ENCODE results near the gene TNFAIP2. TPM values are rescaled to one million over a fixed set of nuclear protein-coding genes. Genes with fewer than 3 reads are reported as not detected.
A peak's percentile ranks its signal among the peaks of the same experiment; 100 is the strongest.

Gene TNFAIP2
- total and polyA plus RNA-seq, 9 of the 15 experiments (the other 6 are each of a cell fraction or from before 2014, with no cell fraction given), result 22.6 to 68.6 (median 44.6) TPM

- H3K9me1 ChIP-seq (ENCODE audit: control insufficient read depth, insufficient read depth, low read length), result no peaks in the 10 kb centered on the region
- 10% methylated on average over 12 of the region's 24 CpGs for WGBS (ENCODE audit: insufficient coverage, low coverage, missing lambda C conversion rate)
- H3K27me3 ChIP-seq (ENCODE audit: control insufficient read depth in 2 of 2, insufficient read depth in 2 of 2, low read length in 2 of 2), result peaks cover 0 to 8% of the 10 kb centered on the region in 2 experiments; a peak in 2 of 5 replicates
- H3K79me2 ChIP-seq (ENCODE audit: control insufficient read depth, insufficient read depth, low read length), result no peaks in the 10 kb centered on the region
- BruUV-seq (replicated peaks), result no TSS peak
- intact Hi-C loops (cut with micrococcal nuclease) (no loop called here), in situ Hi-C loops (cut with MboI) (loop anchor here (10.0 kb wide), 1 partner anchor 449 kb away; no protein-coding TSS in a partner anchor)
- H3K4me2 ChIP-seq (ENCODE audit: insufficient read depth, low read length), result no peak overlapping the region
- no peak for FAIRE-seq
- H3K27ac ChIP-seq (ENCODE audit: extremely low read depth, low read depth, low read length), result no peak overlapping the region
- H2AFZ ChIP-seq (ENCODE audit: low read depth, low read length), result no peak overlapping the region
- no peaks in the 10 kb centered on the region for H3K9me3 ChIP-seq (replicated peaks; ENCODE audit: control insufficient read depth, insufficient read depth, low read depth, low read length)
- DNase-seq (ENCODE audit: extremely low read depth in 1 of 4, low spot score in 3 of 4), result no peak
- peak; percentile 83 for TF ChIP-seq ZFP36 (IDR thresholded peaks at IDR 0.05; ENCODE audit: low read depth, low read length, partially characterized antibody)
- peak; percentile 67 for TF ChIP-seq ZBTB33 (CRISPR knock-in tag; IDR thresholded peaks at IDR 0.05)
- TF ChIP-seq CTCF (IDR thresholded peaks at IDR 0.05 in 2 of 3, conservative IDR thresholded peaks at IDR 0.05 in 1 of 3; ENCODE audit: insufficient read depth in 2 of 3, low read depth in 1 of 3, low read length in 3 of 3), result peak; percentile 41 to 49 (median 44)
- TF ChIP-seq SMC3 (conservative IDR thresholded peaks at IDR 0.05; ENCODE audit: insufficient read depth, low read depth, low read length), result 0 out of 2 replicates have a peak, but pooled peaks have one; percentile 14
- no peak for TF ChIP-seq GATA2 (CRISPR knock-in tag; IDR thresholded peaks at IDR 0.05)
- TF ChIP-seq HDAC1 (IDR thresholded peaks at IDR 0.05), result no peak
- no peak for TF ChIP-seq KLF1 (tag; IDR thresholded peaks at IDR 0.05)
- no peak for TF ChIP-seq ZNF398 (CRISPR knock-in tag; IDR thresholded peaks at IDR 0.05)
- TF ChIP-seq TFAP4 (CRISPR knock-in tag; IDR thresholded peaks at IDR 0.05; ENCODE audit: borderline replicate concordance), result peak; percentile 42; the same call in 1 of the 2 replicates
- TF ChIP-seq ZKSCAN1 (IDR thresholded peaks at IDR 0.05; ENCODE audit: low read depth, low read length), result peak; percentile 92
- no peak for TF ChIP-seq ARID1B (IDR thresholded peaks at IDR 0.05)
- H3K9ac ChIP-seq (ENCODE audit: insufficient read depth in 1 of 2, low read depth in 2 of 2, low read length in 2 of 2), result no peak overlapping the region
- peak; percentile 72 for ATAC-seq
- no peaks in the 10 kb centered on the region for H4K20me1 ChIP-seq (replicated peaks; ENCODE audit: control insufficient read depth, insufficient read depth, low read length)
- H3K36me3 ChIP-seq (ENCODE audit: control insufficient read depth, insufficient read depth, low read length), result no peaks in the 10 kb centered on the region
- no peak overlapping the region for H3K4me3 ChIP-seq
- ChIA-PET POLR2A (no interaction called here), CTCF (ENCODE audit: low intra/inter-chr PET ratio) (no interaction called here)
- peaks cover 0 to 50% of the 10 kb centered on the region in 2 experiments; a peak in 2 of 5 replicates for H3K4me1 ChIP-seq (replicated peaks in 1 of 2; ENCODE audit: control insufficient read depth in 2 of 2, insufficient read depth in 2 of 2, low read length in 2 of 2)
Measured at GRCh38 chr14:103085106-103086091, 37.9 kb upstream of the TNFAIP2 start.

Data from K562 (cell line).